A549 (cell line): ENCODE data around the gene CC2D2B.

Source experiments
- BCL3 ChIP-seq: fragments of >200 bp; sonication (Bioruptor Twin); formaldehyde crosslinking; IDR thresholded peaks from 3 replicates; pipeline ENCODE4 v1.6.1; 2016
- BHLHE40 ChIP-seq: IDR thresholded peaks from 2 replicates; pipeline ENCODE4 v1.6.1; 2012; ENCODE audit warnings: low read depth, low read length, inconsistent platforms
- CHD2 ChIP-seq: fragments of 150-350 bp; IDR thresholded peaks from 2 replicates; pipeline ENCODE4 v1.6.1; 2014; ENCODE audit warnings: low read length; ENCODE audit not compliant: partially characterized antibody
- CTCF ChIP-seq: fragments of >200 bp; sonication (Bioruptor Twin); formaldehyde crosslinking; IDR thresholded peaks from 3 replicates; pipeline ENCODE4 v1.5.1; 2016
- ELK1 ChIP-seq: fragments of 150-350 bp; IDR thresholded peaks from 2 replicates; pipeline ENCODE4 v1.6.1; 2014; ENCODE audit warnings: low read depth, mild to moderate bottlenecking, low read length
- GATA3 ChIP-seq: IDR thresholded peaks from 2 replicates; pipeline ENCODE4 v1.6.1; 2012; ENCODE audit warnings: borderline replicate concordance
- HOXA7 ChIP-seq: fragments of 250-450 bp; sonication (Bioruptor Pico); IDR thresholded peaks from 2 replicates; pipeline ENCODE4 v1.5.0; 2020; ENCODE audit warnings: mild to moderate bottlenecking, moderate library complexity
- KDM1A ChIP-seq: fragments of 200-600 bp; sonication (generic); IDR thresholded peaks from 2 replicates; pipeline ENCODE4 v1.6.1; 2016; ENCODE audit warnings: low read depth, mild to moderate bottlenecking
- PHF8 ChIP-seq: fragments of 200-600 bp; sonication (generic); IDR thresholded peaks from 2 replicates; pipeline ENCODE4 v1.6.1; 2016; ENCODE audit warnings: low read depth, mild to moderate bottlenecking, antibody characterized with exemption, moderate library complexity, borderline replicate concordance
- POLR2A ChIP-seq: IDR thresholded peaks from 2 replicates; pipeline ENCODE4 v1.6.1; 2012; ENCODE audit warnings: mild to moderate bottlenecking, low read length
- RAD21 ChIP-seq, 2 experiments: fragments of >200 bp in 1 of 2; sonication (Bioruptor Twin) in 1 of 2; formaldehyde crosslinking in 1 of 2; IDR thresholded peaks in 1 of 2; conservative IDR thresholded peaks in 1 of 2; 2 replicates in 1 of 2; 3 replicates in 1 of 2; pipeline ENCODE4 v1.6.1; 2012 to 2018; ENCODE audit warnings: inconsistent platforms in 1 of 2
- REST ChIP-seq: fragments of 200-600 bp; sonication (generic); IDR thresholded peaks from 2 replicates; pipeline ENCODE4 v1.6.1; 2016; ENCODE audit warnings: antibody characterized with exemption, mild to moderate bottlenecking, moderate library complexity
- RFX5 ChIP-seq: fragments of 450-650 bp; IDR thresholded peaks from 2 replicates; pipeline ENCODE4 v1.7.1; 2014; ENCODE audit warnings: antibody characterized with exemption, mild to moderate bottlenecking, moderate library complexity
- USF2 ChIP-seq: fragments of 450-650 bp; IDR thresholded peaks from 2 replicates; pipeline ENCODE4 v1.6.1; 2014; ENCODE audit warnings: antibody characterized with exemption

- TF ChIP-seq CTCF (no peak), KDM1A (no peak), BCL3 (no peak), CHD2 (no peak), ELK1 (no peak), PHF8 (no peak), BHLHE40 (no peak), RAD21 (conservative IDR thresholded peaks at IDR 0.05 in 1 of 2, IDR thresholded peaks at IDR 0.05 in 1 of 2) (no peak), REST (no peak), HOXA7 (CRISPR knock-in tag) (no peak), POLR2A (no peak), GATA3 (no peak), RFX5 (no peak), USF2 (no peak)
Observed at GRCh38 chr10:95865814-95866466, 41.8 kb upstream of the CC2D2B start.
